IMR-90 (cell line): ENCODE data around the gene SARS1. TPM values are rescaled to one million over a fixed set of nuclear protein-coding genes. Genes with fewer than 3 reads are reported as not detected.

Experiments
- ATAC-seq: fragments of 200-7000 bp; cut with Tn5 transposase; 2 replicates; pipeline ENCODE4 v1.9.1; 2020; ENCODE audit warnings: low read depth, mild to moderate bottlenecking, moderate library complexity
- BruUV-seq: library from RNA; stranded (reverse); fragments of 400-500 nt; replicated peaks from 2 replicates; lab custom pipeline; 2021; lab: Mats Ljungman, UMichigan
- CTCF ChIA-PET: fragments of 300-600 bp; formaldehyde crosslinking; extraction: SDS; loops from one replicate; lab custom pipeline; 2021; ENCODE audit warnings: antibody characterized with exemption; lab: Yijun Ruan, JAX
- POLR2A ChIA-PET: fragments of 300-600 bp; sonication (Branson Sonifier 250); formaldehyde crosslinking; loops from one replicate; lab custom pipeline; 2022; ENCODE audit warnings: antibody characterized with exemption; ENCODE audit not compliant: unreplicated experiment; lab: Charles Lee
- DNase-seq: peaks from one replicate; pipeline ENCODE4 v3.0.0; 2013
- H2AFZ ChIP-seq: replicated peaks from 2 replicates; pipeline ENCODE3; 2013; ENCODE audit warnings: low read length, mild to moderate bottlenecking; ENCODE audit not compliant: poor library complexity
- H2AK5ac ChIP-seq: 2 replicates; pipeline ENCODE4 v1.6.1; 2013; ENCODE audit warnings: low read depth, low read length, inconsistent platforms
- H2AK9ac ChIP-seq: replicated peaks from 2 replicates; pipeline ENCODE3; 2013; ENCODE audit warnings: mild to moderate bottlenecking, low read depth, low read length, moderate library complexity; ENCODE audit not compliant: poor library complexity
- H2BK120ac ChIP-seq: 2 replicates; pipeline ENCODE4 v1.6.1; 2013; ENCODE audit warnings: low read depth, low read length, inconsistent platforms
- H2BK15ac ChIP-seq: 3 replicates; pipeline ENCODE4 v1.6.1; 2013; ENCODE audit warnings: low read depth, low read length, inconsistent platforms
- H2BK20ac ChIP-seq: 2 replicates; pipeline ENCODE4 v1.6.1; 2013; ENCODE audit warnings: low read depth, mild to moderate bottlenecking, inconsistent platforms, low read length, moderate library complexity
- H2BK5ac ChIP-seq: 2 replicates; pipeline ENCODE4 v1.6.1; 2013; ENCODE audit warnings: mild to moderate bottlenecking, low read depth, low read length, inconsistent platforms; ENCODE audit not compliant: poor library complexity, severe bottlenecking
- H3K14ac ChIP-seq: replicated peaks from 2 replicates; pipeline ENCODE4 v1.6.1; 2013; ENCODE audit warnings: low read depth, low read length, inconsistent platforms
- H3K18ac ChIP-seq: 2 replicates; pipeline ENCODE4 v1.6.1; 2013; ENCODE audit warnings: low read depth, low read length, control low read depth
- H3K23ac ChIP-seq: 2 replicates; pipeline ENCODE4 v1.6.1; 2013; ENCODE audit warnings: low read depth, low read length, inconsistent platforms
- H3K27ac ChIP-seq: 2 replicates; pipeline ENCODE4 v1.5.1; 2013; ENCODE audit warnings: mild to moderate bottlenecking, control low read depth, low read length; ENCODE audit not compliant: insufficient read depth
- H3K27me3 ChIP-seq: 2 replicates; pipeline ENCODE4 v1.6.1; 2013; ENCODE audit warnings: low read length; ENCODE audit not compliant: control insufficient read depth, insufficient read depth
- H3K36me3 ChIP-seq: 2 replicates; pipeline ENCODE4 v1.6.1; 2013; ENCODE audit warnings: low read length, mixed read lengths; ENCODE audit not compliant: control insufficient read depth, insufficient read depth
- H3K4ac ChIP-seq: 2 replicates; pipeline ENCODE4 v1.6.1; 2013; ENCODE audit warnings: low read depth, low read length, inconsistent platforms
- H3K4me1 ChIP-seq: 2 replicates; pipeline ENCODE4 v1.6.1; 2013; ENCODE audit warnings: low read length, mixed read lengths; ENCODE audit not compliant: control insufficient read depth, insufficient read depth
- H3K4me2 ChIP-seq: 2 replicates; pipeline ENCODE4 v1.6.1; 2013; ENCODE audit warnings: low read depth, mild to moderate bottlenecking, control low read depth, low read length, moderate library complexity
- H3K4me3 ChIP-seq: 2 replicates; pipeline ENCODE4 v1.5.1; 2013; ENCODE audit warnings: low read depth, mild to moderate bottlenecking, control low read depth, low read length, moderate library complexity; ENCODE audit not compliant: insufficient read depth
- H3K56ac ChIP-seq: 2 replicates; pipeline ENCODE4 v1.6.1; 2013; ENCODE audit warnings: low read length, inconsistent platforms; ENCODE audit not compliant: insufficient read depth; ENCODE audit errors: extremely low read depth
- H3K79me1 ChIP-seq, 2 experiments: 2 replicates each; pipeline ENCODE4 v1.6.1; 2013; ENCODE audit warnings: low read length in 2 of 2, inconsistent platforms in 1 of 2, low read depth in 1 of 2
- H3K9ac ChIP-seq: 2 replicates; pipeline ENCODE4 v1.6.1; 2013; ENCODE audit warnings: low read depth, low read length, control low read depth
- H3K9me1 ChIP-seq: 2 replicates; pipeline ENCODE4 v1.6.1; 2013; ENCODE audit warnings: low read length, inconsistent platforms; ENCODE audit not compliant: insufficient read depth
- H3K9me3 ChIP-seq: 2 replicates; pipeline ENCODE4 v1.6.1; 2013; ENCODE audit warnings: low read length; ENCODE audit not compliant: control insufficient read depth, insufficient read depth
- H4K20me1 ChIP-seq: 2 replicates; pipeline ENCODE4 v1.6.1; 2013; ENCODE audit warnings: low read length, inconsistent platforms; ENCODE audit not compliant: insufficient read depth
- H4K5ac ChIP-seq: 2 replicates; pipeline ENCODE4 v1.6.1; 2013; ENCODE audit warnings: mild to moderate bottlenecking, low read depth, low read length, control low read depth
- H4K8ac ChIP-seq, 2 experiments: 2 replicates each; pipeline ENCODE4 v1.6.1; 2013; ENCODE audit warnings: low read depth in 2 of 2, low read length in 2 of 2, control low read depth in 1 of 2, inconsistent platforms in 1 of 2
- H4K91ac ChIP-seq: 2 replicates; pipeline ENCODE4 v1.6.1; 2013; ENCODE audit warnings: low read depth, low read length, inconsistent platforms; ENCODE audit not compliant: insufficient read depth
- BHLHE40 ChIP-seq: fragments of 150-350 bp; IDR thresholded peaks from 2 replicates; pipeline ENCODE4 v1.6.1; 2016; ENCODE audit warnings: mild to moderate bottlenecking, low read depth, low read length
- CEBPB ChIP-seq: IDR thresholded peaks from 2 replicates; pipeline ENCODE4 v1.6.1; 2012; ENCODE audit warnings: low read depth, low read length, improper control_type of control experiment
- CHD1 ChIP-seq: IDR thresholded peaks from 2 replicates; pipeline ENCODE4 v1.6.1; 2012; ENCODE audit warnings: low read depth, low read length, improper control_type of control experiment
- FOS ChIP-seq: fragments of 150-350 bp; IDR thresholded peaks from 2 replicates; pipeline ENCODE4 v1.6.1; 2016; ENCODE audit warnings: low read depth, low read length
- MAZ ChIP-seq: IDR thresholded peaks from 2 replicates; pipeline ENCODE4 v1.6.1; 2012; ENCODE audit warnings: low read depth, mild to moderate bottlenecking, low read length, improper control_type of control experiment, moderate library complexity, borderline replicate concordance
- MXI1 ChIP-seq: IDR thresholded peaks from 2 replicates; pipeline ENCODE4 v1.6.1; 2012; ENCODE audit warnings: low read depth, mild to moderate bottlenecking, low read length, moderate library complexity, borderline replicate concordance
- NFE2L2 ChIP-seq: fragments of 150-350 bp; IDR thresholded peaks from 2 replicates; pipeline ENCODE4 v1.6.1; 2016; ENCODE audit warnings: low read depth, mild to moderate bottlenecking, low read length
- RAD21 ChIP-seq: IDR thresholded peaks from 2 replicates; pipeline ENCODE4 v1.6.1; 2012; ENCODE audit warnings: low read length, improper control_type of control experiment
- RCOR1 ChIP-seq: IDR thresholded peaks from 2 replicates; pipeline ENCODE4 v1.6.1; 2012; ENCODE audit warnings: mild to moderate bottlenecking, low read length, improper control_type of control experiment; ENCODE audit not compliant: insufficient replicate concordance
- RFX5 ChIP-seq: IDR thresholded peaks from 2 replicates; pipeline ENCODE4 v1.8.0; 2012; ENCODE audit warnings: low read depth, mild to moderate bottlenecking, low read length, moderate library complexity
- SMC3 ChIP-seq: fragments of 150-350 bp; IDR thresholded peaks from 2 replicates; pipeline ENCODE4 v1.6.1; 2016; ENCODE audit warnings: low read depth, mild to moderate bottlenecking, antibody characterized with exemption, low read length, moderate library complexity
- WGBS, 2 experiments: methylation state at CpG; one replicate each; pipeline versions ENCODE4 v1.1.5 to v1.1.7; 2013; ENCODE audit warnings: missing lambda C conversion rate in 2 of 2; ENCODE audit not compliant: insufficient read length in 1 of 2; ENCODE audit errors: extremely low coverage in 2 of 2; 5-methylcytosine and 5-hydroxymethylcytosine counted together
- dilution Hi-C: fragments of 300-500 bp; cut with HindIII; formaldehyde crosslinking; loops from one replicate; pipeline ENCODE4 v1.14.3; 2018; ENCODE audit warnings: low sequenced_read_pairs; ENCODE audit not compliant: unreplicated experiment
- in situ Hi-C: fragments of 300-500 bp; cut with MboI; formaldehyde crosslinking; loops from 3 replicates; pipeline ENCODE4 v1.14.3; 2019; ENCODE audit warnings: low sequenced_read_pairs, inconsistent platforms, mixed read lengths
- intact Hi-C: fragments of 100-400 bp; cut with micrococcal nuclease; formaldehyde crosslinking; loops from 2 replicates; pipeline ENCODE4 v1.10.0; 2022
- polyA plus RNA-seq, 3 experiments: library from polyadenylated mRNA; depleted of rRNA; stranded (reverse); fragments of >200 nt; gene quantifications; 2 replicates each; pipeline ENCODE4 v1.2.3, GENCODE V29; 2012; ENCODE audit warnings: low replicate concordance in 1 of 3
- total RNA-seq: library from RNA; depleted of rRNA; stranded (reverse); fragments of >200 nt; gene quantifications from 2 replicates; pipeline ENCODE4 v1.2.3, GENCODE V29; 2012
- TF ChIP-seq, protein P1 (sequence below): conservative IDR thresholded peaks from 2 replicates; pipeline ENCODE4 v1.5.1; 2012; ENCODE audit warnings: mild to moderate bottlenecking, low read depth, low read length, improper control_type of control experiment
- TF ChIP-seq, protein P2 (sequence below): fragments of 150-350 bp; IDR thresholded peaks from 2 replicates; pipeline ENCODE4 v1.6.1; 2017; ENCODE audit warnings: mild to moderate bottlenecking, antibody characterized with exemption, low read length, low read depth

The SARS1 gene
- total and polyA plus RNA-seq, 2 of the 4 experiments (the other 2 are of a cell fraction), result 231 to 348 TPM

DNA sequence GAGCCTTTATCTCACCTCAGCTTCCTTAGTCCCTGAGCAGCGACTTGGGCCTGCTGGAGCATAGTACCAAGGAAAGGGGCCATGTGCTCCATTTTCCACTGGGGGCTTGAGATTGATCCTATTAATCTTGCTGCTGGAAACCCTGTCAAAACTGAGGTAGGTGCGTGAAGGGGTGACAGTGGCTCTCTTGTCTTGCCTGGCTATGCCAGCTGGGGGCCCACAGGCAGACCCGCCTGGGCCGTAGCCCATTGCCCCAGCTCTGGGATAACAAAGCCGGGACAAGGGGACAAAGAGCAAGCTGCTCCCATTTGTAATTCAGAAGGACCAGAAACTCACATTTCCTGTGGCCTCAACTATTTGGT lies 25.3 kb downstream of the SARS1 start:
- Histone ChIP-seq H3K9me3 (no peaks in the 10 kb centered on the region), H2AFZ (no peak overlapping the region), H3K79me1 (peaks cover 0 to 38% of the 10 kb centered on the region in 2 experiments), H3K4me1 (peaks cover 11% of the 10 kb centered on the region), H3K36me3 (peaks cover 41% of the 10 kb centered on the region), H3K4me2 (no peak overlapping the region), H3K4me3 (no peak overlapping the region), H2BK5ac (no peak overlapping the region), H2BK20ac (no peak overlapping the region), H2AK9ac (no peak overlapping the region), H2BK15ac (no peak overlapping the region), H3K27me3 (no peaks in the 10 kb centered on the region), H4K20me1 (peaks cover 30% of the 10 kb centered on the region), H3K4ac (no peak overlapping the region), H3K9ac (no peak overlapping the region), H4K5ac (no peak overlapping the region), H3K14ac (no peak overlapping the region), H3K9me1 (peaks cover 14% of the 10 kb centered on the region), H3K27ac (no peak overlapping the region), H3K23ac (no peak overlapping the region), H3K18ac (no peak overlapping the region), H3K56ac (no peak overlapping the region), H4K8ac (no peak overlapping the region), H2BK120ac (no peak overlapping the region), H4K91ac (no peak overlapping the region), H2AK5ac (no peak overlapping the region)
- ATAC-seq (no peak), DNase-seq (no peak)
- POLR2A ChIA-PET, result no interaction called here
- BruUV-seq, result no TSS peak
- intact Hi-C loops, result no loop called here
- dilution Hi-C loops, result no loop called here
- WGBS, 2 experiments, result 77% methylated on average over 4 of the region's 5 CpGs; no CpG with 5 or more reads in 1 of the 2 experiments
- no peak for TF ChIP-seq CHD1
- TF ChIP-seq, protein P1, sequence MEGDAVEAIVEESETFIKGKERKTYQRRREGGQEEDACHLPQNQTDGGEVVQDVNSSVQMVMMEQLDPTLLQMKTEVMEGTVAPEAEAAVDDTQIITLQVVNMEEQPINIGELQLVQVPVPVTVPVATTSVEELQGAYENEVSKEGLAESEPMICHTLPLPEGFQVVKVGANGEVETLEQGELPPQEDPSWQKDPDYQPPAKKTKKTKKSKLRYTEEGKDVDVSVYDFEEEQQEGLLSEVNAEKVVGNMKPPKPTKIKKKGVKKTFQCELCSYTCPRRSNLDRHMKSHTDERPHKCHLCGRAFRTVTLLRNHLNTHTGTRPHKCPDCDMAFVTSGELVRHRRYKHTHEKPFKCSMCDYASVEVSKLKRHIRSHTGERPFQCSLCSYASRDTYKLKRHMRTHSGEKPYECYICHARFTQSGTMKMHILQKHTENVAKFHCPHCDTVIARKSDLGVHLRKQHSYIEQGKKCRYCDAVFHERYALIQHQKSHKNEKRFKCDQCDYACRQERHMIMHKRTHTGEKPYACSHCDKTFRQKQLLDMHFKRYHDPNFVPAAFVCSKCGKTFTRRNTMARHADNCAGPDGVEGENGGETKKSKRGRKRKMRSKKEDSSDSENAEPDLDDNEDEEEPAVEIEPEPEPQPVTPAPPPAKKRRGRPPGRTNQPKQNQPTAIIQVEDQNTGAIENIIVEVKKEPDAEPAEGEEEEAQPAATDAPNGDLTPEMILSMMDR, result no peak
- TF ChIP-seq RFX5, result no peak
- no peak for TF ChIP-seq BHLHE40
- TF ChIP-seq SMC3, result no peak
- no peak for TF ChIP-seq MXI1
- no peak for TF ChIP-seq CEBPB
- TF ChIP-seq FOS, result no peak
- no peak for TF ChIP-seq RCOR1
- TF ChIP-seq RAD21, result no peak
- TF ChIP-seq MAZ, result no peak
- TF ChIP-seq, protein P2, sequence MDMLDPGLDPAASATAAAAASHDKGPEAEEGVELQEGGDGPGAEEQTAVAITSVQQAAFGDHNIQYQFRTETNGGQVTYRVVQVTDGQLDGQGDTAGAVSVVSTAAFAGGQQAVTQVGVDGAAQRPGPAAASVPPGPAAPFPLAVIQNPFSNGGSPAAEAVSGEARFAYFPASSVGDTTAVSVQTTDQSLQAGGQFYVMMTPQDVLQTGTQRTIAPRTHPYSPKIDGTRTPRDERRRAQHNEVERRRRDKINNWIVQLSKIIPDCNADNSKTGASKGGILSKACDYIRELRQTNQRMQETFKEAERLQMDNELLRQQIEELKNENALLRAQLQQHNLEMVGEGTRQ, result no peak
- TF ChIP-seq NFE2L2, result no peak
- in situ Hi-C loops, result no loop called here
- CTCF ChIA-PET, result interaction anchor here (0.8 kb wide), 1 partner anchor 139 kb away, joined by 3 read pairs; no protein-coding TSS in a partner anchor
